ENCODE data around the gene GPC5.
"Not testable (repeated sequence)": the region's sequence is repeated elsewhere in the genome, so short reads cannot be mapped to it uniquely, and the experiment has no call there.

DNA sequence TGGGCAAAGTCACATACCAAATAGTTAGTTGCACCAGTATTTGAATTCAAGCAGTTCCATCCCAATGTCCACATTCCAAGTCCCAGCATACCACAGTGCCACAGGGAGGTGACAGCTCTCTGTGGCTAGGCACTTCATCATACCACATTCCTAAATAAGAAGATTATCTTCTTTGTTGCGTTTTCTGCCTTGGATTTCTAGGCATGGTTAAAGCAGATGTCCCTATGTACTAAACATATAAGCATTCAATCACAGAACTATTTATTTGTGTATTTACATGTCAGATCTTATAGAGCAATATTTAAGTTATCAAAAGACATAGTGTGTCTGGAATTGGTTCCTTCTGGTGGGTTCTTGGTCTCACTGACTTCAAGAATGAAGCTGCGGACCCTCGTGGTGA, 403.4 kb downstream of the GPC5 start:
- not testable (repeated sequence) for TF ChIP-seq RFX5 (IDR thresholded peaks at IDR 0.05; ENCODE audit: borderline replicate concordance, low read depth, low read length); CEBPB (IDR thresholded peaks at IDR 0.05; ENCODE audit: low read depth, low read length); KDM1A (IDR thresholded peaks at IDR 0.05; ENCODE audit: borderline replicate concordance, low read length); MAFK (IDR thresholded peaks at IDR 0.05; ENCODE audit: low read depth, low read length); POLR2A (IDR thresholded peaks at IDR 0.05; ENCODE audit: control extremely low read depth in 1 of 2, low read depth in 2 of 2, low read length in 2 of 2); HDAC6 (IDR thresholded peaks at IDR 0.05; ENCODE audit: low read depth, low read length); SIRT6 (IDR thresholded peaks at IDR 0.05; ENCODE audit: low read length); SIX5 (IDR thresholded peaks at IDR 0.05; ENCODE audit: low read depth, low read length); EZH2 (IDR thresholded peaks at IDR 0.05; ENCODE audit: low read depth, low read length, severe bottlenecking)
- TF ChIP-seq, protein P1, sequence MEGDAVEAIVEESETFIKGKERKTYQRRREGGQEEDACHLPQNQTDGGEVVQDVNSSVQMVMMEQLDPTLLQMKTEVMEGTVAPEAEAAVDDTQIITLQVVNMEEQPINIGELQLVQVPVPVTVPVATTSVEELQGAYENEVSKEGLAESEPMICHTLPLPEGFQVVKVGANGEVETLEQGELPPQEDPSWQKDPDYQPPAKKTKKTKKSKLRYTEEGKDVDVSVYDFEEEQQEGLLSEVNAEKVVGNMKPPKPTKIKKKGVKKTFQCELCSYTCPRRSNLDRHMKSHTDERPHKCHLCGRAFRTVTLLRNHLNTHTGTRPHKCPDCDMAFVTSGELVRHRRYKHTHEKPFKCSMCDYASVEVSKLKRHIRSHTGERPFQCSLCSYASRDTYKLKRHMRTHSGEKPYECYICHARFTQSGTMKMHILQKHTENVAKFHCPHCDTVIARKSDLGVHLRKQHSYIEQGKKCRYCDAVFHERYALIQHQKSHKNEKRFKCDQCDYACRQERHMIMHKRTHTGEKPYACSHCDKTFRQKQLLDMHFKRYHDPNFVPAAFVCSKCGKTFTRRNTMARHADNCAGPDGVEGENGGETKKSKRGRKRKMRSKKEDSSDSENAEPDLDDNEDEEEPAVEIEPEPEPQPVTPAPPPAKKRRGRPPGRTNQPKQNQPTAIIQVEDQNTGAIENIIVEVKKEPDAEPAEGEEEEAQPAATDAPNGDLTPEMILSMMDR (IDR thresholded peaks at IDR 0.05; ENCODE audit: control extremely low read depth in 1 of 3, insufficient read depth in 1 of 3, low read depth in 1 of 3, low read length in 3 of 3), result not testable (repeated sequence)
- TF ChIP-seq, protein P2, sequence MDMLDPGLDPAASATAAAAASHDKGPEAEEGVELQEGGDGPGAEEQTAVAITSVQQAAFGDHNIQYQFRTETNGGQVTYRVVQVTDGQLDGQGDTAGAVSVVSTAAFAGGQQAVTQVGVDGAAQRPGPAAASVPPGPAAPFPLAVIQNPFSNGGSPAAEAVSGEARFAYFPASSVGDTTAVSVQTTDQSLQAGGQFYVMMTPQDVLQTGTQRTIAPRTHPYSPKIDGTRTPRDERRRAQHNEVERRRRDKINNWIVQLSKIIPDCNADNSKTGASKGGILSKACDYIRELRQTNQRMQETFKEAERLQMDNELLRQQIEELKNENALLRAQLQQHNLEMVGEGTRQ (IDR thresholded peaks at IDR 0.05; ENCODE audit: low read length), result not testable (repeated sequence)

All from H1 (cell line).